Neural cell (in vitro differentiated cells): ENCODE measurements around the gene ZNF467. TPM values are rescaled to one million over a fixed set of nuclear protein-coding genes. Genes with fewer than 3 reads are reported as not detected.

Experiments used
- H2AFZ ChIP-seq: fragments of 200-600, 300-800 bp; sonication (generic), shearing (Covaris generic); 2 replicates; pipeline ENCODE4 v1.6.0; 2014; ENCODE audit warnings: low read depth, mild to moderate bottlenecking, antibody characterized with exemption, low read length, moderate library complexity
- H3F3A ChIP-seq: fragments of 200-600 bp; shearing (Covaris generic); 2 replicates; pipeline ENCODE4 v1.6.1; 2016; ENCODE audit warnings: mild to moderate bottlenecking, moderate library complexity, mixed read lengths, antibody characterized with exemption, low read length; ENCODE audit not compliant: insufficient read depth, poor library complexity, severe bottlenecking
- H3K27ac ChIP-seq: fragments of 200-600, 300-800 bp; sonication (generic), shearing (Covaris generic); 2 replicates; pipeline ENCODE4 v1.5.1; 2014; ENCODE audit warnings: mild to moderate bottlenecking, low read length, moderate library complexity
- H3K27me3 ChIP-seq: fragments of 300-800, 200-600 bp; sonication (generic), shearing (Covaris generic); 2 replicates; pipeline ENCODE4 v1.6.0; 2014; ENCODE audit warnings: mild to moderate bottlenecking, low read depth, low read length, moderate library complexity; ENCODE audit not compliant: insufficient read depth
- H3K36me3 ChIP-seq: fragments of 300-800, 200-600 bp; sonication (generic), shearing (Covaris generic); 2 replicates; pipeline ENCODE4 v1.5.1; 2014; ENCODE audit warnings: mild to moderate bottlenecking, antibody characterized with exemption, low read length, moderate library complexity; ENCODE audit not compliant: insufficient read depth
- H3K4me2 ChIP-seq: fragments of 300-800, 200-600 bp; sonication (generic), shearing (Covaris generic); 2 replicates; pipeline ENCODE4 v1.6.0; 2014; ENCODE audit warnings: mild to moderate bottlenecking, low read length
- H3K4me3 ChIP-seq: fragments of 300-800, 200-600 bp; sonication (generic), shearing (Covaris generic); 2 replicates; pipeline ENCODE4 v1.5.1; 2014; ENCODE audit warnings: mild to moderate bottlenecking, low read length, moderate library complexity
- H3K79me2 ChIP-seq: fragments of 200-600 bp; shearing (Covaris generic); replicated peaks from 2 replicates; pipeline ENCODE4 v1.6.0; 2014; ENCODE audit warnings: mild to moderate bottlenecking, low read length, moderate library complexity; ENCODE audit not compliant: insufficient read depth
- H3K9ac ChIP-seq: fragments of 300-800, 200-600 bp; sonication (generic), shearing (Covaris generic); 2 replicates; pipeline ENCODE4 v1.6.1; 2016; ENCODE audit warnings: mild to moderate bottlenecking, low read length, mixed read lengths
- H3K9me2 ChIP-seq: fragments of 200-600 bp; shearing (Covaris generic); 2 replicates; pipeline ENCODE4 v1.6.1; 2016; ENCODE audit warnings: mild to moderate bottlenecking, low read length, mixed read lengths; ENCODE audit not compliant: insufficient read depth
- H3K9me3 ChIP-seq: fragments of 200-600, 300-800 bp; sonication (generic), shearing (Covaris generic); 2 replicates; pipeline ENCODE4 v1.6.1; 2016; ENCODE audit warnings: mild to moderate bottlenecking, mixed run types, low read length, moderate library complexity, mixed read lengths
- H4K20me1 ChIP-seq: fragments of 200-600 bp; shearing (Covaris generic); 2 replicates; pipeline ENCODE4 v1.6.1; 2016; ENCODE audit warnings: mild to moderate bottlenecking, mixed run types; ENCODE audit not compliant: insufficient read depth
- EP300 ChIP-seq: fragments of 450-650 bp; conservative IDR thresholded peaks from 2 replicates; pipeline ENCODE4 v1.6.1; 2014; ENCODE audit warnings: antibody characterized with exemption, mild to moderate bottlenecking, moderate library complexity; ENCODE audit not compliant: poor library complexity, severe bottlenecking
- EZH2 ChIP-seq: fragments of 200-600, 300-800 bp; shearing (Covaris generic), sonication (generic); IDR thresholded peaks from 2 replicates; pipeline ENCODE4 v1.6.1; 2014; ENCODE audit warnings: antibody characterized with exemption, low read length, borderline replicate concordance, mild to moderate bottlenecking; ENCODE audit not compliant: insufficient read depth, poor library complexity, severe bottlenecking
- MXI1 ChIP-seq: fragments of 450-650 bp; conservative IDR thresholded peaks from 2 replicates; pipeline ENCODE4 v1.6.1; 2014; ENCODE audit warnings: antibody characterized with exemption, mild to moderate bottlenecking; ENCODE audit not compliant: poor library complexity, severe bottlenecking
- POLR2AphosphoS5 ChIP-seq: IDR thresholded peaks from 2 replicates; pipeline ENCODE4 v1.6.1; 2012
- RAD21 ChIP-seq: fragments of 450-650 bp; conservative IDR thresholded peaks from 2 replicates; pipeline ENCODE4 v1.6.1; 2014; ENCODE audit warnings: antibody characterized with exemption, mild to moderate bottlenecking, moderate library complexity
- SMC3 ChIP-seq: fragments of 450-650 bp; conservative IDR thresholded peaks from 2 replicates; pipeline ENCODE4 v1.6.1; 2014; ENCODE audit warnings: antibody characterized with exemption, mild to moderate bottlenecking, moderate library complexity; ENCODE audit not compliant: poor library complexity
- TAF1 ChIP-seq: IDR thresholded peaks from 2 replicates; pipeline ENCODE4 v1.6.1; 2012; ENCODE audit warnings: low read depth
- polyA plus RNA-seq: library from polyadenylated mRNA; depleted of rRNA; stranded (reverse); fragments of >200 nt; gene quantifications from 2 replicates; pipeline ENCODE4 v1.2.3, GENCODE V29; 2014
- TF ChIP-seq, protein P1 (sequence below): IDR thresholded peaks from 2 replicates; pipeline ENCODE4 v1.6.1; 2012; ENCODE audit warnings: borderline replicate concordance
- TF ChIP-seq, protein P2 (sequence below): fragments of 450-650 bp; IDR thresholded peaks from 2 replicates; pipeline ENCODE4 v1.5.1; 2014; ENCODE audit warnings: antibody characterized with exemption, mild to moderate bottlenecking, moderate library complexity; ENCODE audit not compliant: poor library complexity, severe bottlenecking

ZNF467 gene
- polyA plus RNA-seq, 1 donor from 2014 or later, result 11.9 TPM

DNA sequence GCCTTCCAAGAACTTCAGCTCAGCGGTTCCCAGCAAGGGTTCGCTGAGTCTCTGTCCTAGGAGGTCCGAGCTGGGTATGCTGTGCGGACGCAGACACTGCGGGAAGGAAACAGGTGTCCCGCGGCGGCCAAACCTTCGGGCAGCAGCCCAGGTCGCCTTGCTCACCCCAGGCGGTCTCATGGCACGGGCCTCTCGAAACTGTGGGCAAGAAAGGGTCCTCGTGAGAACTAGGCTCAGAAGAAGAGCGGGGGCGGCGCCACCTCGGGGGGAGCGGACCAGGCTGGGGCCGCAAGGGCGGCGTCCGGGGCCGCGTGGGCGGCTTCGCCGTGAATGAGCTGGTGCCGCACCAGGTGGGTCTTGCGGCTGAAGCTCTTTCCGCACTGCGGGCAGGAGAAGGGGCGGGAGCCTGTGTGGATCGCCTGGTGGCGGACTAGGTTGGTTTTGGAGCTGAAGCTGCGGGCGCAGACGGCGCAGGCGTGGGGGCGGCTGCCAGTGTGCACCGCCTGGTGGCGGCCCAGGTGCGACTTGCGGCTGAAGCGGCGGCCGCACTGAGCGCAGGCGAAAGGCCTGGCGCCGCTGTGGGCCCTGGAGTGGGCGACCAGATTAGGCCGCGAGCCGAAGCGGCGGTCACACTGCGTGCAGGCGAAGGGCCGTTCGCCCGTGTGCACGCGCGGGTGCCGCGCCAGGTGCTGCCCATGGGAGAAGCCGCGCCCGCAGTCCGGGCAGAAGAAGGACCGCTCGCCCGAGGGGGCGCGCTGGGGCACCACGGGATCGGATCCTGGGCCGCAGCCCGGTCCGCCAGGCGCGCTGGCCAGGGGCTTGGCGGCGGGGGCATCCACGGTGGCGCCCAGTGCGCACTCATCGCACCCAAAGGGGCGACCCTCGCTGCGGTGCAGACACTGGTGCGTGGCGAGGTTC lies 8.6 kb downstream of the ZNF467 start:
- Histone ChIP-seq H3K9ac (no peak overlapping the region), H3K27me3 (peaks cover 43% of the 10 kb centered on the region), H3K9me2 (no peaks in the 10 kb centered on the region), H3F3A (no peaks in the 10 kb centered on the region), H3K4me2 (no peak overlapping the region), H3K36me3 (peaks cover 7% of the 10 kb centered on the region), H3K9me3 (peaks cover 10% of the 10 kb centered on the region), H3K27ac (no peak overlapping the region), H4K20me1 (no peaks in the 10 kb centered on the region), H2AFZ (no peak overlapping the region), H3K4me3 (no peak overlapping the region), H3K79me2 (no peaks in the 10 kb centered on the region)
- TF ChIP-seq MXI1 (no peak), EP300 (no peak), TAF1 (no peak)
- TF ChIP-seq, protein P1, sequence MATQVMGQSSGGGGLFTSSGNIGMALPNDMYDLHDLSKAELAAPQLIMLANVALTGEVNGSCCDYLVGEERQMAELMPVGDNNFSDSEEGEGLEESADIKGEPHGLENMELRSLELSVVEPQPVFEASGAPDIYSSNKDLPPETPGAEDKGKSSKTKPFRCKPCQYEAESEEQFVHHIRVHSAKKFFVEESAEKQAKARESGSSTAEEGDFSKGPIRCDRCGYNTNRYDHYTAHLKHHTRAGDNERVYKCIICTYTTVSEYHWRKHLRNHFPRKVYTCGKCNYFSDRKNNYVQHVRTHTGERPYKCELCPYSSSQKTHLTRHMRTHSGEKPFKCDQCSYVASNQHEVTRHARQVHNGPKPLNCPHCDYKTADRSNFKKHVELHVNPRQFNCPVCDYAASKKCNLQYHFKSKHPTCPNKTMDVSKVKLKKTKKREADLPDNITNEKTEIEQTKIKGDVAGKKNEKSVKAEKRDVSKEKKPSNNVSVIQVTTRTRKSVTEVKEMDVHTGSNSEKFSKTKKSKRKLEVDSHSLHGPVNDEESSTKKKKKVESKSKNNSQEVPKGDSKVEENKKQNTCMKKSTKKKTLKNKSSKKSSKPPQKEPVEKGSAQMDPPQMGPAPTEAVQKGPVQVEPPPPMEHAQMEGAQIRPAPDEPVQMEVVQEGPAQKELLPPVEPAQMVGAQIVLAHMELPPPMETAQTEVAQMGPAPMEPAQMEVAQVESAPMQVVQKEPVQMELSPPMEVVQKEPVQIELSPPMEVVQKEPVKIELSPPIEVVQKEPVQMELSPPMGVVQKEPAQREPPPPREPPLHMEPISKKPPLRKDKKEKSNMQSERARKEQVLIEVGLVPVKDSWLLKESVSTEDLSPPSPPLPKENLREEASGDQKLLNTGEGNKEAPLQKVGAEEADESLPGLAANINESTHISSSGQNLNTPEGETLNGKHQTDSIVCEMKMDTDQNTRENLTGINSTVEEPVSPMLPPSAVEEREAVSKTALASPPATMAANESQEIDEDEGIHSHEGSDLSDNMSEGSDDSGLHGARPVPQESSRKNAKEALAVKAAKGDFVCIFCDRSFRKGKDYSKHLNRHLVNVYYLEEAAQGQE, result no peak
- TF ChIP-seq, protein P2, sequence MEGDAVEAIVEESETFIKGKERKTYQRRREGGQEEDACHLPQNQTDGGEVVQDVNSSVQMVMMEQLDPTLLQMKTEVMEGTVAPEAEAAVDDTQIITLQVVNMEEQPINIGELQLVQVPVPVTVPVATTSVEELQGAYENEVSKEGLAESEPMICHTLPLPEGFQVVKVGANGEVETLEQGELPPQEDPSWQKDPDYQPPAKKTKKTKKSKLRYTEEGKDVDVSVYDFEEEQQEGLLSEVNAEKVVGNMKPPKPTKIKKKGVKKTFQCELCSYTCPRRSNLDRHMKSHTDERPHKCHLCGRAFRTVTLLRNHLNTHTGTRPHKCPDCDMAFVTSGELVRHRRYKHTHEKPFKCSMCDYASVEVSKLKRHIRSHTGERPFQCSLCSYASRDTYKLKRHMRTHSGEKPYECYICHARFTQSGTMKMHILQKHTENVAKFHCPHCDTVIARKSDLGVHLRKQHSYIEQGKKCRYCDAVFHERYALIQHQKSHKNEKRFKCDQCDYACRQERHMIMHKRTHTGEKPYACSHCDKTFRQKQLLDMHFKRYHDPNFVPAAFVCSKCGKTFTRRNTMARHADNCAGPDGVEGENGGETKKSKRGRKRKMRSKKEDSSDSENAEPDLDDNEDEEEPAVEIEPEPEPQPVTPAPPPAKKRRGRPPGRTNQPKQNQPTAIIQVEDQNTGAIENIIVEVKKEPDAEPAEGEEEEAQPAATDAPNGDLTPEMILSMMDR, result no peak

- Histone ChIP-seq H3K4me2 (no peak overlapping the region), H3K9me3 (peaks cover 10% of the 10 kb centered on the region), H3K27me3 (peaks cover 43% of the 10 kb centered on the region), H3F3A (no peaks in the 10 kb centered on the region), H3K9me2 (no peaks in the 10 kb centered on the region), H2AFZ (no peak overlapping the region), H3K4me3 (no peak overlapping the region), H3K79me2 (no peaks in the 10 kb centered on the region), H4K20me1 (no peaks in the 10 kb centered on the region), H3K27ac (no peak overlapping the region), H3K9ac (no peak overlapping the region), H3K36me3 (peaks cover 7% of the 10 kb centered on the region)
- TF ChIP-seq EZH2, result no peak
- TF ChIP-seq, protein P2, result no peak
- no peak for TF ChIP-seq RAD21
- no peak for TF ChIP-seq POLR2AphosphoS5
- TF ChIP-seq, protein P1, result no peak
- TF ChIP-seq SMC3, result no peak
- no peak for TF ChIP-seq TAF1
- TF ChIP-seq EP300, result no peak
- no peak for TF ChIP-seq MXI1
These were observed 9.7 kb downstream of the ZNF467 start for GRCh38 chr7:149763563-149764240.
